DND-41 (cell line): ENCODE measurements around the gene UPK1B.

ENCODE experiments used
- ATAC-seq: fragments of 200-7000 bp; cut with Tn5 transposase; 3 replicates; pipeline ENCODE4 v1.9.1; 2021; ENCODE audit warnings: low read depth; ENCODE audit not compliant: insufficient read depth
- DNase-seq: peaks from one replicate; pipeline ENCODE4 v3.0.0-alpha.2; 2020
- H2AFZ ChIP-seq: 2 replicates; pipeline ENCODE4 v1.6.0; 2012; ENCODE audit warnings: low read depth, low read length
- H3K27ac ChIP-seq: 2 replicates; pipeline ENCODE4 v1.5.1; 2012; ENCODE audit warnings: low read length, inconsistent platforms
- H3K27me3 ChIP-seq: fragments of 200-600 bp; sonication (generic); 2 replicates; pipeline ENCODE4 v1.6.0; 2012; ENCODE audit warnings: low read length, mild to moderate bottlenecking, inconsistent platforms; ENCODE audit not compliant: insufficient read depth, poor library complexity
- H3K36me3 ChIP-seq: 2 replicates; pipeline ENCODE4 v1.5.1; 2012; ENCODE audit warnings: low read length, inconsistent platforms; ENCODE audit not compliant: insufficient read depth
- H3K4me1 ChIP-seq: 2 replicates; pipeline ENCODE4 v1.5.1; 2012; ENCODE audit warnings: mild to moderate bottlenecking, low read length; ENCODE audit not compliant: insufficient read depth
- H3K4me2 ChIP-seq: 2 replicates; pipeline ENCODE4 v1.6.0; 2012; ENCODE audit warnings: mild to moderate bottlenecking, moderate library complexity, low read length, inconsistent platforms; ENCODE audit not compliant: insufficient read depth
- H3K4me3 ChIP-seq, 2 experiments: fragments of 200-600 bp in 1 of 2; shearing (Covaris generic) in 1 of 2; 2 replicates each; pipeline ENCODE4 v1.5.1; 2012 to 2016; ENCODE audit warnings: inconsistent platforms in 2 of 2, low read length in 2 of 2, mild to moderate bottlenecking in 2 of 2, low read depth in 1 of 2, moderate library complexity in 1 of 2
- H3K79me2 ChIP-seq: 2 replicates; pipeline ENCODE4 v1.6.0; 2012; ENCODE audit warnings: low read length, inconsistent platforms; ENCODE audit not compliant: insufficient read depth
- H3K9ac ChIP-seq: 2 replicates; pipeline ENCODE4 v1.6.0; 2012; ENCODE audit warnings: low read depth, mild to moderate bottlenecking, inconsistent platforms, low read length, moderate library complexity
- H3K9me3 ChIP-seq: 2 replicates; pipeline ENCODE4 v1.5.1; 2012; ENCODE audit warnings: low read length, moderate library complexity, mild to moderate bottlenecking, inconsistent platforms; ENCODE audit not compliant: insufficient read depth, severe bottlenecking
- H4K20me1 ChIP-seq: 2 replicates; pipeline ENCODE4 v1.6.0; 2012; ENCODE audit warnings: low read length; ENCODE audit not compliant: insufficient read depth
- EZH2 ChIP-seq: IDR thresholded peaks from 3 replicates; pipeline ENCODE4 v1.6.1; 2012; ENCODE audit warnings: borderline replicate concordance, low read depth, mild to moderate bottlenecking, moderate library complexity, low read length, inconsistent platforms; ENCODE audit not compliant: severe bottlenecking
- TF ChIP-seq, protein P1 (sequence below): IDR thresholded peaks from 2 replicates; pipeline ENCODE4 v1.5.1; 2012; ENCODE audit warnings: borderline replicate concordance, low read length, moderate library complexity, mild to moderate bottlenecking; ENCODE audit not compliant: poor library complexity, severe bottlenecking; ENCODE audit errors: extremely low read depth

The UPK1B gene

DNA sequence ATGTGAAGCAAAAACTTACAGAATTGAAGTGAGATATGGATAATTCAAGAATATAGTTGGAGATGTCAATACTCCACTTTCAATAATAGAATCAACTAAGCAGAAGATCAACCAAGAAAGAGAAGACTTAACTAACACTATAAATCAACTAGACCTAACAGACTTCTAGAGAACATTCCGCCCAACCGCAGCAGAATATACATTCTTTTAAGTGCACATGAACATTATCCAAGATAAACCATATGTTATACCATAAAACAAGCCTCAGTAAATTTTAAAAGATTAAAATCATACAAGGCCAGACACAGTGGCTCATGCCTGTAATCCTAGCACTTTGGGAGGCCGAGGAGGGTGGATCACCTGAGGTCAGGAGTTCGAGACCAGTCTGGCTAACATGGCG lies 32.9 kb upstream of the UPK1B start:
- Histone ChIP-seq H3K4me1 (no peaks in the 10 kb centered on the region), H3K27me3 (no peaks in the 10 kb centered on the region), H3K4me3 (no peak overlapping the region), H3K36me3 (no peaks in the 10 kb centered on the region), H3K4me2 (no peak overlapping the region), H3K79me2 (no peaks in the 10 kb centered on the region), H3K9me3 (no peaks in the 10 kb centered on the region), H4K20me1 (no peaks in the 10 kb centered on the region), H2AFZ (no peak overlapping the region), H3K27ac (no peak overlapping the region), H3K9ac (no peak overlapping the region)
- no peak for TF ChIP-seq EZH2
- TF ChIP-seq, protein P1, sequence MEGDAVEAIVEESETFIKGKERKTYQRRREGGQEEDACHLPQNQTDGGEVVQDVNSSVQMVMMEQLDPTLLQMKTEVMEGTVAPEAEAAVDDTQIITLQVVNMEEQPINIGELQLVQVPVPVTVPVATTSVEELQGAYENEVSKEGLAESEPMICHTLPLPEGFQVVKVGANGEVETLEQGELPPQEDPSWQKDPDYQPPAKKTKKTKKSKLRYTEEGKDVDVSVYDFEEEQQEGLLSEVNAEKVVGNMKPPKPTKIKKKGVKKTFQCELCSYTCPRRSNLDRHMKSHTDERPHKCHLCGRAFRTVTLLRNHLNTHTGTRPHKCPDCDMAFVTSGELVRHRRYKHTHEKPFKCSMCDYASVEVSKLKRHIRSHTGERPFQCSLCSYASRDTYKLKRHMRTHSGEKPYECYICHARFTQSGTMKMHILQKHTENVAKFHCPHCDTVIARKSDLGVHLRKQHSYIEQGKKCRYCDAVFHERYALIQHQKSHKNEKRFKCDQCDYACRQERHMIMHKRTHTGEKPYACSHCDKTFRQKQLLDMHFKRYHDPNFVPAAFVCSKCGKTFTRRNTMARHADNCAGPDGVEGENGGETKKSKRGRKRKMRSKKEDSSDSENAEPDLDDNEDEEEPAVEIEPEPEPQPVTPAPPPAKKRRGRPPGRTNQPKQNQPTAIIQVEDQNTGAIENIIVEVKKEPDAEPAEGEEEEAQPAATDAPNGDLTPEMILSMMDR = no peak
- DNase-seq (no peak), ATAC-seq (no peak)

DNA sequence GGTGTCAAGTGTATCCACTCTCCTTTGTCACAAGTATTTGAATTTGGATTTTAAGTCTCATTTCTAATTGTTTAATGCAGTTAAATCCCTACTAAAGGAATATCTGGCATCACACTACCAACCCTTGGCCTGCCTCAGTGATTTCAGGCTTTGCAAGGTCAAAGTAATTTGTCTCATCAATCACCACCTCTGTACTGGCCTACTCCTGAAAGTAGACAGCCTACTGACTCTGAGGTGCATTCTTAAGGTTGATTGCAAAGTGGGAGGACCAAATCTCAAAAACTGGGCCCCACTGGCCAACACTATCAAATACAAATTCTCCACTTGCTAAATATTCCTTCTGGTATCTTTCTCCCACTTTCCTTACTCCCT lies 28.3 kb upstream of the UPK1B start:
- ATAC-seq (no peak), DNase-seq (no peak)
- H3K9me3 ChIP-seq = no peaks in the 10 kb centered on the region
- H3K36me3 ChIP-seq = no peaks in the 10 kb centered on the region
- H3K27ac ChIP-seq = no peak overlapping the region
- no peak overlapping the region for H2AFZ ChIP-seq
- H4K20me1 ChIP-seq = no peaks in the 10 kb centered on the region
- H3K9ac ChIP-seq = no peak overlapping the region
- no peak overlapping the region for H3K4me3 ChIP-seq
- H3K79me2 ChIP-seq = no peaks in the 10 kb centered on the region
- H3K4me2 ChIP-seq = no peak overlapping the region
- H3K4me1 ChIP-seq = no peaks in the 10 kb centered on the region
- TF ChIP-seq EZH2 = no peak
- TF ChIP-seq, protein P1 = no peak
- no peaks in the 10 kb centered on the region for H3K27me3 ChIP-seq

DNA sequence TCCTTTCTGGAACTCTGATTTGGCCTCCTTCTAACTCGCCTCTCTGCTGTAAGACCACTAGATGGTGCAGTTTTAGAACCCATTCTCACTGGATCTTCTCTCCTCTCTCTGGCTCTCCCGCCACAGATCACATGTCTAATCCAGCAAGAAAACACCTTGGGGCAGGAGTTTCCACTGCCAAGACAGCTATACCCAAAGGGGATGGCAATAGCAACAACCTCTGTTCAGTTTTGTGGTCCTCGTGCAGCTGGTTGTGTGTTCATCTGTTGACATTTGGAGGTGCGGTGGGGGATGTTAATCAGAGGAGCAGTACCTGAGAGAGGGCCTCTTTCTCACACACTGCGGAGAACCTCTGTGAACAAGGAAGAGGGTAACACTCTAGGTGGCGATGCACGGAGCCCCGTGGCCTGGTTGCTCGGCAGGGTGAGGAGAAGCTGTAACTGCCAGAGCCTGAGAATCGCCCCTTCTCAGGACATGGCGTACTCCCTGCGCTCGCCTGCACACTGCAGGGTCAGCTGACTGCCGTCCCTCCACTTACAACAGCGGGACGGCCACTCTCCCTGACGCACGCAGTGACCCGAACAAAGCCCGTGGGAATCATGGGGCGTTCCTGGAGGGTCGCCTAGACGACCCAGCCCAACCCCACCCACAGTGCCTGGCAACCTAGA lies 27.8 kb upstream of the UPK1B start, which contains the start of gene TEX55:
Gene TEX55 (plus strand): TSS at position 666 of the 668 bp plus-strand sequence. CDS start 25 bp downstream, outside the sequence.
- no peaks in the 10 kb centered on the region for H3K79me2 ChIP-seq
- no peaks in the 10 kb centered on the region for H3K4me1 ChIP-seq
- H3K4me3 ChIP-seq = no peak within 1 kb of the TSS
- no peak for DNase-seq
- no peak for TF ChIP-seq EZH2
- TF ChIP-seq, protein P1 = peak; percentile 71
- H4K20me1 ChIP-seq = no peaks in the 10 kb centered on the region
- H3K27me3 ChIP-seq = no peaks in the 10 kb centered on the region
- ATAC-seq = peak; percentile 77
- no peak within 1 kb of the TSS for H3K27ac ChIP-seq
- peak within 1 kb of the TSS; percentile 50; the same call in 1 of the 2 replicates for H2AFZ ChIP-seq
- H3K9me3 ChIP-seq = no peaks in the 10 kb centered on the region
- H3K4me2 ChIP-seq = no peak within 1 kb of the TSS
- no peaks in the 10 kb centered on the region for H3K36me3 ChIP-seq
- H3K9ac ChIP-seq = no peak within 1 kb of the TSS
